Stimulated activated CD4-positive, alpha-beta T cell treated with anti-CD3 and anti-CD28 coated beads, TNF-alpha, amount 100 ng/mL, for 24 hours (primary cell): ENCODE data around the gene HSPA12B.
"Not testable (repeated sequence)": the region's sequence is repeated elsewhere in the genome, so short reads cannot be mapped to it uniquely, and the experiment has no call there.

Experiments
- DNase-seq, 3 experiments: peaks; one replicate each; pipeline ENCODE4 v3.0.0-alpha.2; 2020; ENCODE audit warnings: low read depth in 3 of 3

HSPA12B gene

DNA sequence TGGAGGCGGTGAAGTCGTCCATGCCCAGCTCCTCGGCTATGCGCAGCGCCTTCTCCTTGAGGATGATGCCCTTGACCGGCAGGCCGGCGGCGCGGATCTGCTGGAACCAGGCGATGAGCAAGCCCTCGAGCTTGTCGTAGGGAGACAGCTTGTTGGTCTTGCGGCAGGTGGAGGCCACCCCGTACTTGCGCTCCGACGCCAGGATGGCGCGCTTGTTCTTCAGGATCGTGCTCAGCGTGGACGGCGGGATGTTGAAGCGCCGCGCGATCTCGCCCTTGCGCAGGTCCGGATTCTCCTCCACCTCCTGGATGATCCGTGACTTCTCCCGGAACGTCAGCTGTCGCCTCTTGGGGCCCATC, 53.6 kb downstream of the HSPA12B start:
- peak in 1 of 3 experiments; percentile 44 for DNase-seq

DNA sequence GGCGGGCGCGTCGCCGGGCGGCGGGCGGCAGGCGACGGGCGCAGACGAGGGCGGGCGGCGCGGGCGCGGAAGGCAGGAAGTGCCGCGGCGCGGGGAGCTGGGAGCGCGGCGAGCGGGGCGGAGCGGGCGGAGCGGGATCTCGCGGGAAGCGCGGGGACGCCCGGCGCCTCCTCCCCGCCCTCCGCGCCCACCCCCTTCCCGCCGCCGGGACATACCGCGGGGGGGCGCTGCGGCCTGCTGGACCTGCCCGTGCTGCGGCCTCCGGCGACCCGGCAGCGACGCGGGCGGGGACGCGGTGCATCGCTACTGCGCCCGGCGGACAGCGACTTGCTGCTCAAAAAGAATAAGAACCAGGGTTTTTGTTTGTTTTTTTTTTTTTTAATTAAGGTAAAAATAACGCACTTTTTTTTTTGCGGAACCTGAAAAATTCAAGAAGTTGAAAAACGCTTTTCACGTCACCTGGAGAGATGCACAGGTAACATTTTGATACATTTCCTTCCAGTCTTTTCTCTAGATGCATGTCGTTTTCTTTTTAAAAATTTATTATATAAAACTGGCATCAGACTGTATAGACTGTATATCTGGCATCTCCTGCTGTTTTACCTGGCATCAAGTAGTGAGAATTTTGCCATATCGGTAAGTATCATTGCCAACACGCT, 54.3 kb downstream of the HSPA12B start, which contains the start of gene CENPB:
TSS of gene CENPB (minus strand) at position 76 of the 659 bp plus-strand sequence. CDS start 257 bp downstream, outside the sequence.
- peak; percentile 79 to 87 (median 84) for DNase-seq

DNA sequence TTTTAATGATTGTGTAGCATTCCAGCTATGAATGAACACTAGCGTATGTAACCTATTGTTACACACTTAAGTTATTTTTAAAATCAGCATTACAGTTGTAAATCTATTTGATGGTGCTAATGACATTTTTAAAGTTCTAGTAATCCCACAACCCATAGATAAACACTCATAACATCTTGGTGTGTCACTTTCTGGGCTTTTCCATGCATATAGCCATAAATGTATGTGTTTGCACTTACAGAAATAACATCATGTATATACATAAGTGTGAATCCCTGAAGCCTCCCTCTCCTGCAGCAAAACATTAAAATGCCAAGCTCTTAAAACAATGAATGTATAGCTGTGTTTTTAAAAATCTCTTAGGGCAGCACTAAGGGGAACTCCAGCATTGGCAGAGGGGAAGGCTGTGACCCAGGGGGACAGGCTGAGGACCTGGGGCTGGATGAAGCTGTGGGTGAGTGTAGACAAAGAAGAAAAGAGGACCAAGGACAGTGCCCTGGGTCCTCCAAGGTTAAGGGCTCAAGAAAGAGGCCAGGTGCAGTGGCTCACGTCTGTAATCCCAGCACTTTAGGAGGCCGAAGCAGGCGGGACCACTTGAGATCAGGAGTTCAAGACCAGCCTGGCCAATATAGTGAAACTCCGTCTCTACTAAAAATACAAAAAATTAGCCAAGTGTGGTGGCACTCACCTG, 55.0 kb downstream of the HSPA12B start:
- no peak for DNase-seq

DNA sequence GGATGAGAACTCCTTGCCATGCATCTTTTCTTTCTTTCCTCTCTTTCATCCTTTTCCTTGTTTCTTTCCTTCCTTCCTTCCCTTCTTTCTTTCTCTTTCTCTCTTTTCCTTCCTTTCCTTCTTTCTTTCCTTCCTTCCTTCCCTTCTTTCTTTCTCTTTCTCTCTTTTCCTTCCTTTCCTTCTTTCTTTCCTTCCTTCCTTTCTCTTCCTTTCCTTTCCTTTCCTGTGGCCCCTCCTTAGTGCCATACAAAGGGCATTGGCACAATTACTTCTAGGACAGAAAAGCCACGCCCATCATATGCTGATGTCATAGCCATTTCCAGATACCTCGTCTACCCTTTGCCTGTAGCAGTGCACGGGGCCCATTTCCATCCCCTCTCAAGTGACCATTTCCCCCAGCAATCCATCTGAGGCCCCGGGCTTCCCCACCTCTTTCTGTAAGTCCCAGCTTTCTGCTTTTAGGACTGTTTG, 56.2 kb downstream of the HSPA12B start:
- DNase-seq, result no peak

DNA sequence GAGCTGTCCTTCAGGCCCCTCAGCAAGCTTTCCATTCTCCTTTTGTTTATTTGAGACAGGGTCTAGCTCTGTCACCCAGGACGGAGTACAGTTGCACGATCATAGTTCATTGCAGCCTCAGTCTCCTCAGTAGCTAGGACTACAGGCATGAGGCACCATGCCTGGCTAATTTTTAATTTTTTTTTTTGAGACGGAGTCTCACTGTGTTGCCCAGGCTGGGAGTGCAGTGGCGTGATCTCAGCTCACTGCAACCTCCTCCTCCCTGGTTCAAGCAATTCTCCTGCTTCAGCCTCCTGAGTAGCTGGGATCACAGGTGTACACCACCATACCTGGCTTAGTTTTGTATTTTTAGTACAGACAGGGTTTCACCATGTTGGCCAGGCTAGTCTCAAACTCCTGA, 56.7 kb downstream of the HSPA12B start:
- not testable (repeated sequence) for DNase-seq

DNA sequence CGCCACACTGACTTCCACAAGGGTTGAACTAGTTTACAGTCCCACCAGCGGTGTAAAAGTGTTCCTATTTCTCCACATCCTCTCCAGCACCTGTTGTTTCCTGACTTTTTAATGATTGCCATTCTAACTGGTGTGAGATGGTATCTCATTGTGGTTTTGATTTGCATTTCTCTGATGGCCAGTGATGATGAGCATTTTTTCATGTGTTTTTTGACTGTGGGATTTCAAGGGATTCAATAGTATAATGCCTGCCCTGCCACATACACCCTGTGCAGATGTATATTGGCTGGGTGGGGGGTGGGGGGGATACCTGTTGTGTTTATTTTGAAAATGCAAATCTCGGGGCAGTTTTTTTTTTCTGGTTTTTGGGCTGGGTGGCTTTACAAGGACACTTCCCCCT, 61.7 kb downstream of the HSPA12B start:
- DNase-seq, result not testable (repeated sequence)

DNA sequence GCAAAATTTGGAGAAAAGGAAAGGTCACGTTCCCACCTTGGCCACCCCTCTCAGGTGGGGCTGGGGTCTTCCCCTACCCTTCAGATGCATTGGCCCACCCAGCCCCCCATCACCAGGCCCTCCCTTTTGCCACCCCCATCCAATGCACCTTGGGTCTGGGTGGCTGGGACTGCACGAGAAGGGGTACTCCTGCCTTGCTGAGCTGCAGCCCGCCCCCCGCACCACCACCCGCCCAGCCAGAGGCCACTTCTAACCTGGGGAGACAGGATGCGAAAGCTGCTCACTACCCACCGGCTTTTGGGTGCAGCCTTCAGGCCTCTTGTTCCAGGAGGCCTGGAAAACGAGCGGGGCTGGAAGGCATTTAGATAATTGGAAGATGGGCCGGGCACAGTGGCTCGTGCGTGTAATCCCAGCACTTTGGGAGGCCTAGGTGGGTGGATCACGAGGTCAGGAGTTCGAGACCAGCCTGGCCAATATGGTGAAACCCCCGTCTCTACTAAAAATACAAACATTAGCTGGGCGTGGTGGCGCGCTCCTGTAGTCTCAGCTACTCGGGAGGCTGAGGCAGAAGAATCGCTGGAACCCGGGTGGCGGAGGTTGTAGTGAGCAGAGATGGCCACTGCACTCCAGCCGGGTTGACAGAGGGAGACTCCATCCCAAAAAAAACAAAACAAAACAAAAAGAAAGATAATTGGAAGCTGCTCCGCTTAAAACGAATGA, 62.4 kb downstream of the HSPA12B start:
- no peak for DNase-seq

DNA sequence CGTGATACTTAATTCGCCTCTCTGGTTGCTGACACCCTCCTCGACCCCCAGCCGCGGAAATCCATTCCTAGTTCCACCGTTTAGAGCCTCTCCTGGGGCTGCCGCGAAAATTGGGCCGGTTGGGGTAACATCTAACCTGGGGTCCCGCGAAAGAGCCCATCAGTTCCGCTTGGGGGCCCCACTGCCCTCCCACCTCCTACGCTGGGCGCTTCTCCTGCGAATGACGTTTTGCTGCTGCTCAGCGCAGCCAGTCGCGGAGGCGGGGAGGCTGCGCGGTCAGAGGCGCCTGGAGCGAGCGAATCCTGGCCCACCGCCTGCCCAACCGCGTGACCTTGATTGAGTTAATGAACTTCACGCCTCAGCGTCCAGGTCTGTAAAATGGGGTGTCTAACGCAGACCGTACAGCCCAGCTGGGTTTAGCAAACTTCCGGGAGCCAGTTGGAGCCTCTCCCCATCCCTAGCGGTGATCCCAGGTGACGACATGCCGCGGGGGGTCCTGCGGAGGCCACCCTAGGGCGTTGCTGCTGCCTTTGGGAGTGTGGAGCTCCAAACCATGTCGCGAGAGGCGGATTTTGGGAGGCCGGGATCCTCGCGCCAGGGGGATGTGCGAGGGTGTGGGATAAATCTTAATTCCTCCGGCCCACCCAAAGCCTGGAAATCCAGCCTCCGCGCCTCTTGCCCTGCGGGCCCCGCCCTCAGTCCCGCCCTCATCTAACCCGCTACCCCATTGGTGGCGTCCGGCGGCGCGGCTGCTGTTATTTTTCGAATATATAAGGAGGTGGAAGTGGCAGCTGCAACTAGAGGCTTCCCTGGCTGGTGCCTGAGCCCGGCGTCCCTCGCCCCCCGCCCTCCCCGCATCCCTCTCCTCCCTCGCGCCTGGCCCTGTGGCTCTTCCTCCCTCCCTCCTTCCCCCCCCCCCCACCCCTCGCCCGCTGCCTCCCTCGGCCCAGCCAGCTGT, 63.3 kb downstream of the HSPA12B start, which contains the start of gene CDC25B:
TSS of gene CDC25B (plus strand) at position 800 of the 958 bp plus-strand sequence. CDS start 222 bp downstream, outside the sequence.
- peak; percentile 77 to 92 (median 81) for DNase-seq

DNA sequence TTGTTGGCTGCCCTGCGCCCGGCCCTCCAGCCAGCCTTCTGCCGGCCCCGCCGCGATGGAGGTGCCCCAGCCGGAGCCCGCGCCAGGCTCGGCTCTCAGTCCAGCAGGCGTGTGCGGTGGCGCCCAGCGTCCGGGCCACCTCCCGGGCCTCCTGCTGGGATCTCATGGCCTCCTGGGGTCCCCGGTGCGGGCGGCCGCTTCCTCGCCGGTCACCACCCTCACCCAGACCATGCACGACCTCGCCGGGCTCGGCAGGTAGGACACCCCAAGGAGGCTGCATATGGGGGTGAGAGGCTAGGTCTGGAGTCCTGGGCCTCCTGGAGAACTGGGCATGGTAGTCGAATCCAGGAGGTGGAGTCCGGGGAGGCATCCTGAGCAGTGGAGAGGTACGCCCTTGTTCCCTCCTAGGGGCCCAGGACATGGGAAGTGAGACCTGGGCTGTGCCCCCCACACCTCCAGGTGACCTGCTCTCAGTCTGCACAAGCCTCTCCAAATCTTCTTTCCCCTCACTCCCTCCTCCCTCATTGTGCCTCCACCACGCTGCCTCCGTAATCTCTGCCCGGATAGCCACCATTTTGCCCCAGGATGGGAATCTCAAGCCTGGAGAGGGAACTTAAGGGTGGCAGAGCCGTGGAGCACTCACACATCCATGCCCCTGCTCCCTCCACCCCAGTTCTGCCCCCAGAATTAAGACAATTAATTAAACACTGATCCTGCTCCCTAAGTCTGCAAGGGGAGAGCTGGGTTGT, 64.2 kb downstream of the HSPA12B start:
- no peak for DNase-seq

DNA sequence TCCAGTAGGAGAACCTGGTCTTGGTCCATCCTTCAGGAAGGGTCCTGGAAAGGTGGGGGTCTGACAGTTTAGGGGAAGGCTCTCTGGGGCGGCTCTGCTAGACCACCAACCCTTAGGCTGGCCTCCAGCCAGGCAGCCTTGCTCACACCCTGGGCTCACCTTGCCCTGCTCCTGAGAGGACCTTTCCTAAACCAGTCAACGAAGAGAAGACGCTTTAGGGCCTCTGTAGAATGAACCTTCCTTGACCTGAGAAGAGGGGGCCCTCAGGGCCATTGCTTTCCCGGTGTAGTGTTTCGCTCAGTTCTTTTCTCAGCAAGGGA, 64.7 kb downstream of the HSPA12B start:
- DNase-seq, result no peak

DNA sequence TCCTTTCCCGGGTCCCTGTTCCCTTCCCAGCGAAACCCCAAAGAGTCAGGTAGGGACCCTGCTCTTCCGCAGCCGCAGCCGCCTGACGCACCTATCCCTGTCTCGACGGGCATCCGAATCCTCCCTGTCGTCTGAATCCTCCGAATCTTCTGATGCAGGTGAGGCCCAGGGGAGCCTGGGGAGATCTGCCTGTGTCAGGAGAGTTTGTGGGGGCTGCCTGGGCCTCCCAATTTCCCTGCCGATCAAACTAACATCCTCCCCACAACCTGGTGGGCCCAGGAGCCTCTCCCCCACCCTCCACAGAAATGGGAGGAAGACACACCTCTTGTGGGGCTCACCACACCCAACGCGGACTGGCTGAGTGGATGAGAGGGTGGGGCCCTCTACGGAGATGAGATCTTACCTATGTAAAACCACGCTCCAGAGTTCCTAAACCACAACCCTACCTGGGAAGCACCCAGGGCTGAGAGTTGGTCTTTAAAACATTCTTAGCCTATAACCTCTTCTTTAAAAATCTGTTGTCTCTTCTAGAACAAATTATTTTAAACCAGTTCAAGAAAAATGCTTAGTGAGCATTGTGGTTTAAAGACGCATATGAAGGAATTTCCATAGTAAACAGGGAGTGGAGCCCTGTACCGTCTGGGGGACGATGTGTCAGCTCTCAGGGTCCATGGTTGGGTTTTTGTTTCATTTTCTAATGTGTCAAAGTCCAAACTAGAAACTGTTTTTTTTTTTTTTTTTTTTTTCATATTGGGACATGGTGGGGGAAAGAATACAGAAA, 65.3 kb downstream of the HSPA12B start:
- peak in 1 of 3 experiments; percentile 50 for DNase-seq

DNA sequence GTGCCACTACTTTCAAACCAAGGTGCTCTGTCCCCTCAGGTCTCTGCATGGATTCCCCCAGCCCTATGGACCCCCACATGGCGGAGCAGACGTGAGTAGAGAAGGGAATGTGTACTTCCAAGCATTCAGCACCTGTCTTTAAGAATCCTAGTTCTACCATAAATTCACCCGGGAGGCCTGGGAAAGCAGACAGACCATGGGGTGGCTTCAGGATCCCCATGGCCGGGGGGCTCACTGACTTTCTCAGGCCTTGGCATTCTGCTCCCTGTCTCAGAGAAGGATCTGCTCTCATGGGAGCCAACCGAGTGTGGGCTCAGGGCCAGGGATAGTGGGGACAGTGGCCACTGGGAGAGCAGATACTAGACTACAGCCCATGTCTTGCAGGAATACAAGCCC, 65.9 kb downstream of the HSPA12B start:
- DNase-seq, result no peak

DNA sequence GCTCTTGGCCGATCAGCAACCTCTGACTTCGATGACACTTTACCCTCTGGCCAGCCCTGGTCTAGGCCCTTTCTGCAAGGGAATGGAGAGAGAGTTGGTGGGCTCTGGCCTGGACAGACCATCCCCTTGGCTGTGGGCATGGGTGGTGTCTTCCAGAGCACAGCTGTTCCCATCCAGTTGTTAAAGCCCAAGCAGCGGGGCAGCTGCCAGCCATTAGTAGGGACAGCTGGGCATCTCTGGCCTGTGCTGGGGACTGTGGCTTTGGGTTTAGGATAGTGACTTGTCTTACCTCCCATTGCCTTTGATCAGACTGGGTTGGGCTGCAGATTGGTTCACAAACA, 66.4 kb downstream of the HSPA12B start:
- DNase-seq, result no peak

DNA sequence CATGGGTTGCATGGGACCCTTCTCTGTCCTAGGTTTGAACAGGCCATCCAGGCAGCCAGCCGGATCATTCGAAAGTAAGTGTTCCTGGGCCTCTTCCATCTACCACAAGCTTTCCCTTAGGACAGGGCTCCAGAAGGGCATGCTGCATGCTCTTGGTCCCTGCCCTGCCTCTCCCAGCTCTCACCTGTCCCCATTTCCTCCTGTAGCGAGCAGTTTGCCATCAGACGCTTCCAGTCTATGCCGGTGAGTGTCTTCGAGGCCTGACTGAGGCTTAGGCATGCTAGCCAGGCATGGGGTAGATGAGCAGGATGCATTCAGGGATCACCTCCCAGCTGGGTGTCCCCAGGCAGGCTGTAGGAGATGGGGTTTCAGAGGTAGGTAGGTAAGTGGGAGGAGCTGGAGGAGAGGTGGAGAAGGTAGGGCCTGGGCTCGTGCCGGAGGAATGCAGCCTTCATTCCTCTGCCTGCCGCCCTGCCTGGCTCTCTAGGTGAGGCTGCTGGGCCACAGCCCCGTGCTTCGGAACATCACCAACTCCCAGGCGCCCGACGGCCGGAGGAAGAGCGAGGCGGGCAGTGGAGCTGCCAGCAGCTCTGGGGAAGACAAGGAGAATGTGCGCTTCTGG, 67.9 kb downstream of the HSPA12B start:
- no peak for DNase-seq

DNA sequence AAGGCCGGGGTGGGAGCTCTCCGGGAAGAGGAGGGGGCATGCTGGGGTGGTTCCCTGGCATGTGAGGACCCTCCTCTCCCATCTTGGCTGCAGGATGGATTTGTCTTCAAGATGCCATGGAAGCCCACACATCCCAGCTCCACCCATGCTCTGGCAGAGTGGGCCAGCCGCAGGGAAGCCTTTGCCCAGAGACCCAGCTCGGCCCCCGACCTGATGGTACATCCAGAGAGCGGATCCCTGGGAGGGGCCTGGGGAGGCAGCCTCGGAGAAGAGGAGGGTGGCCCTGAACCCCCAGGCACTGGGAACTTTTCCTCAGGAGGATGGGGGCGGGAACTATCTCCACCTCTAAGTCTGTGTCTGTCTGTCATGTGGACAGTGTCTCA, 68.4 kb downstream of the HSPA12B start:
- no peak for DNase-seq

DNA sequence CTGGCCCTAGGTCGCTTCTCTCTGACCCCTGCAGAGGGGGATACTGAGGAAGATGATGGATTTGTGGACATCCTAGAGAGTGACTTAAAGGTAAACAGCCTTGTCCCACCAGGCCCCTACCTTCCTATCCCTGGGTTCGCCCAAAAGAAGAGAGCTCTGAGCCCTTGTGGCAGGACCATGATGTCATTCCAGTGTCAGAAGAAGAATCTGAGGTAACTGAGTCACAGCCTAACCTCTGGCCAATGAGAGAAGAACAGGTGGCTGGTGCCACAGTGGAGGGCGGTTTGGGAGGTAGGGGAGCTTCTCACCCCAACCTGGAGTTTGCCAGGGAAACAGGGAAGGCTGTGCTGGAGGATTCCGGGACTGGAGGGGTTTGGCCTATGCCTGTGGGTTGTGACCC, 68.8 kb downstream of the HSPA12B start:
- no peak for DNase-seq

DNA sequence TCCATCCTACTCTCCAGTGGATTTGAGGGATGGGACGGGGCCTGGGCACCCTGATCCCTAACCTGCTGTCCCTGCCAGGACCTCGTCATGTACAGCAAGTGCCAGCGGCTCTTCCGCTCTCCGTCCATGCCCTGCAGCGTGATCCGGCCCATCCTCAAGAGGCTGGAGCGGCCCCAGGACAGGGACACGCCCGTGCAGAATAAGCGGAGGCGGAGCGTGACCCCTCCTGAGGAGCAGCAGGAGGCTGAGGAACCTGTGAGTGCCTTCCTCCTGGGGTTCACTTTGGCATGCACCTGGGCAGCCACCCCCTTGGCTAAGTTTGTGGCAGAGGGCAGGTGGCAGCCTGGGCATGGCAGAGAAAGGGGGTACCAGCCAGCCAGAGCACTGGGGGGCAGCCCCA, 69.4 kb downstream of the HSPA12B start:
- no peak for DNase-seq
